Measurements from ENCODE around the gene CASQ2. TPM values are rescaled to one million over a fixed set of nuclear protein-coding genes. Genes with fewer than 3 reads are reported as not detected.

Gene CASQ2
- total RNA-seq, 8 experiments from 2014 or later = 0.09 to 0.42 (median 0.21) TPM; not detected in 3

Other genes starting within 250 kb of the CASQ2 start
- gene VANGL1, start 126.7 kb downstream of the CASQ2 start, total RNA-seq = 10 to 100 TPM in 1 of 8 experiments, 1 to 10 TPM in 6, under 1 TPM in 1; 0.95 to 12.2 (median 3.7) TPM
- 10 to 100 TPM in 4 of 8 experiments, under 1 TPM in 4; 0.09 to 70.5 (median 6.9) TPM for gene NHLH2, start 72.4 kb upstream of the CASQ2 start, total RNA-seq
- 10 to 100 TPM in 2 of 8 experiments, 1 to 10 TPM in 5, under 1 TPM in 1; 0.20 to 11.2 (median 7.0) TPM for gene SLC22A15, start 207.8 kb upstream of the CASQ2 start, total RNA-seq